GM18520 (cell line): ENCODE results near the gene ISL2.

Source experiments
- ATAC-seq: cut with Tn5 transposase; IDR thresholded peaks from one replicate; pipeline ENCODE4 v1.9.1; 2021; ENCODE audit not compliant: unreplicated experiment

Gene ISL2

DNA sequence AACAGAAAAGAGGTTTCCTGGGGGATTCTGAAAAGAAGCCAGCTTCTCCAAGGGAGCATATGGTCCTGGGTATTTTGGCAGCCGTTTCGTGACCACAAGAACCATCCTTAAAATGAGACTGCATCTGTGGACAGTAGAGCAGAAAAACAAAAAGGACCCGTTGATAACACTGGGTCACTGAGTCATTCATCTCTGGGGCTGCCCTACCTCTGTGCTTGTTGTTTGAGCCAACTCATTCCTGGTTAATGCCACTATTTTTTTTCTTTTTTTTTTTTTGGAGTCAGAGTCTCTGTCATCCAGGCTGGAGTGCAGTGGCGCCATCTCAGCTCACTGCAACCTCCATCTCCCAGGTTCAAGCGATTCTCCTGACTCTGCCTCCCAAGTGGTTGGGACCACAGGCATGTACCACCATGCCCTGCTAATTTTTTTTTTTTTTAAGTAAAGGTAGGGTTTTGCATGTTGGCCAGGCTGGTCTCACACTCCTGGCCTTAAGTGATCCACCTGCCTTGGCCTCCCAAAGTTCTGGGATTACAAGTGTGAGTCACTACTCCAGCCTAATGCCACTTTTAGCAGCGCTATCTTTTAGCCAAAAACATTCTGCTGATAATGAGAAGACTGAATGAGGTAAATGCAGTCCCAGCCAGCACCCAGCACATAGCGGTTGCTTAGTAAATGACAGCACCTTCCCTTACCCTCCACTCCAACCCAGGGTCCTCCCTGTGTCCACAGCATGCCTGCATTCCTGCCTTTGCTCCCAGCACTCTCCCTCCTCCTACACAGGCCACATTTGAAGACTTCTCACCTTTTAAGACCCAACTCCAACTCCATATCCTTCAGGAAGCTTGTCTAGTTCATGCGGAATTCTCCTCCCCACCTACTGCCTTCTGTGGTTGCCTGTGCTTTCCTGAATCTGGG lies 9.1 kb upstream of the ISL2 start:
- ATAC-seq = no peak

DNA sequence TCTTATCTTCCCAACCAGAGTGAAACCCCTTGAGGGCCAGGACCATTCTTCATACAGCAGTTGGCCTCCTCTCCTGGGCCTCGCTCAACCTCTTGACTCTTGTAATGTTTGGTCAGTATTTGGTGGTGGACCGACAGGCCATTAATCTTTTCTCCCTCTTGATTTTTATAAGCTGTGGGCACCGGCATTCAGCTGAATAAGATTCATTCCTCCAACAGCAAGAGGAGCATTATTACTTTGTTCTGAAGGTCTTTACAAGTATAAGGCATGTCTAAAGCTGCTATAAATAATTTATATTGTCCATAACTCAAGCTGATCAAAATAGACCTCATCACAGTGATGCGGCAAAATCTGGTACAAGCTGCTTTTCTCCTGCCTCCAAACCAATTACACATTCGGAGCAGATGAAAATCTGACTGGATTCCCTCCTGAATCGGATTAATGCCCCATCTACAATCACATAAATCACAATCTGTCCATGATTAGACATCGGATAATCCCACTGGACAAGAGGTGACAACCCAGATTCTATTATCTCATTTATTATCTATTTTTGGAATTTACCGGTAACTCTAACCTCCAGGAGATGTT lies 8.4 kb upstream of the ISL2 start:
- ATAC-seq = no peak

DNA sequence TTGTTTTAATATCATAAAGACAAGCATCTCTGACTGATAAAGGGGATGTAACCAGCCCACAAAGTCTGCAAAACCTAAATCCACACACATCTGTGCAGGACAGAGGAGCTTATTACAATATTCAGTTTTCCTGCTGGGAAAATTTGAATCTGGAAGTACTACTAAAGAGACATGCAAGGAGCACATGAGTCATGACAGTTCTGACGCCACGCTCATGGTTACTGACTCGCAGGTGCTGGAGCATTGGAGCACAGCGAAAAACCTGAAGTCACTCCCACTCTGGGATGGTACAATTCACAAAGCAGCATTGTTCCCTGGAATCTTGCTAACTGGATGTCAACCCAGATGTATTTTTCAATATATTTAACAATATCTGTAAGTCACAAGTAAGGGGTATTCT lies 7.6 kb upstream of the ISL2 start:
- no peak for ATAC-seq

- ATAC-seq = no peak
These were observed 6.4 kb upstream of the ISL2 start for GRCh38 chr15:76330080-76330680.

DNA sequence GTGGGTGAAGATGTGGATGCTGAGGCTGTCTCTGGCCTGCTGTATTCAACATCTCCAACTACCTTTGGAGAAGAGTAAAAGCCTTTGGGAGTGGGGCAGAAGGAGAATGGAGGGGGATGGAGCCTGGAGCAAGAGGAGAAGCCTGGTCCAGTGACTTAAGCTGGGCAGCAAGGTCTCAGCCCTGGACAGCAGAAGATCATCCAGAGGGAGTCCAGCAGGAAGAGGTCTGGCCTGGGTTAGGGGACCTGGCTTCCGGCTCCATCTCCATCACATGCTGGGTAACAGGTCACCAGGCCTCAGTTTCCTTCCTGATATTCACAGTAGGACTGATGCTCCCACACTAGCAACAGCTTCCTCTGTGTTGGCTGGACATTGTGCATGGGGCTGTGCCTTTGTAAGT lies 3.8 kb upstream of the ISL2 start:
- no peak for ATAC-seq

DNA sequence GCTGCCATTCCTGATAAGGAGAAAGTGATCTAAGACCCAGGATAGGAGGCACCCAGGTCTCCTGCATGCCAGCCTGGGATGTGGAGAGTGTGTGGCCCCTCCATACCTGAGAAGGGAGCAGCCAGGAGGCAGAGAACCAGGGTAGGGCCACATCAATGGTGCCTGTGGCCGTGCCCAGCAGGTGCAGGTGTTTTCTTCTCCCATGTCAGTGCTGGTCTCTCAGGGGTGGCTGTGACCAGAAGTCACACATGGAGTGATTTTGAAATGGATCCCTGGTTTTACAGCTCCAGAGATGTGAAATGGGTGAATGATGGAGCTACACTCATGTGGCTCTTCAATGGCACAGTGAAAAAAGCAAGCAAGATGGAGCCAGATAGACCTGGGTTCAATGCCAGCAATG lies 3.3 kb upstream of the ISL2 start:
- no peak for ATAC-seq

GRCh38 chr15:76333720-76334437 lies 2.7 kb upstream of the ISL2 start:
- ATAC-seq = no peak

DNA sequence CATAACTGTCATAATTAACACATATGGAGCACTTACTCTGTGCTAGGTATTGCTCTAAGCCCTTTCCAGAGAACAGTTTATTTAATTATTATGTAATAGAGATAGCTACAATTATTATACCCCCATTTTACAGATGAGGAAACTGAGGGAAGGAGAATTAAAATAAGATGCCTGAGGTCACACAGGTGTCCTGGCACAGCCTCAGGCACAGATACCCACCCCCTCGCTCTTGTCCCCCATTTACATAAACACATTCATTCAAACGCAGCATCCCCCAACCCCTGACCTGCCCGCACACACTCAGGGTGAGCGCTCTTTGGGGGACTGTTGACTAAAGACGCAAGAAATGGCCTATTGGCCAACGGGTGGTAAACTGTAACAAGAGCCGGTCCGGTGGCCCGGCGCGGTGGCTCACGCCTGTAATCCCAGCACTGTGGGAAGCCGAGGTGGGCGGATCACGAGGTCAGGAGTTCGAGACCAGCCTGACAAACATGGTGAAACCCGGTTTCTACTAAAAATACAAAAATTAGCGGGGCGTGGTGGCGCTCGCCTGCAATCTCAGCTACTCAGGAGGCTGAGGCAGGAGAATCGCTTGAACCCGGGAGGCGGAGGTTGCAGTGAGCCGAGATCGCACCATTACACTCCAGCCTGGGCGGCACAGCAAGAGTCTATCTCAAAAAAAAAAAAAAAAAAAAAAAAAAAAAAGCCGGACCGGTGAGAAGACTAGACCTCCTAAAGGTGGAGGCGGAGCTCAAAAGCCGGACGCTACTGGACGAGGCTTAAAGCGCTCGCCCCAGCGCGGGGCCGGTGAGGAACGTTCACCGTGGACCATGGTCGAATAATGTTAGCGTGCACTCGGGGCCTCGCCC lies 1.9 kb upstream of the ISL2 start:
- no peak for ATAC-seq

- no peak for ATAC-seq
These were observed 993 bp upstream of the ISL2 start for GRCh38 chr15:76335307-76336253.

- no peak for ATAC-seq
These were observed 604 bp downstream of the ISL2 start for GRCh38 chr15:76337059-76337695.

DNA sequence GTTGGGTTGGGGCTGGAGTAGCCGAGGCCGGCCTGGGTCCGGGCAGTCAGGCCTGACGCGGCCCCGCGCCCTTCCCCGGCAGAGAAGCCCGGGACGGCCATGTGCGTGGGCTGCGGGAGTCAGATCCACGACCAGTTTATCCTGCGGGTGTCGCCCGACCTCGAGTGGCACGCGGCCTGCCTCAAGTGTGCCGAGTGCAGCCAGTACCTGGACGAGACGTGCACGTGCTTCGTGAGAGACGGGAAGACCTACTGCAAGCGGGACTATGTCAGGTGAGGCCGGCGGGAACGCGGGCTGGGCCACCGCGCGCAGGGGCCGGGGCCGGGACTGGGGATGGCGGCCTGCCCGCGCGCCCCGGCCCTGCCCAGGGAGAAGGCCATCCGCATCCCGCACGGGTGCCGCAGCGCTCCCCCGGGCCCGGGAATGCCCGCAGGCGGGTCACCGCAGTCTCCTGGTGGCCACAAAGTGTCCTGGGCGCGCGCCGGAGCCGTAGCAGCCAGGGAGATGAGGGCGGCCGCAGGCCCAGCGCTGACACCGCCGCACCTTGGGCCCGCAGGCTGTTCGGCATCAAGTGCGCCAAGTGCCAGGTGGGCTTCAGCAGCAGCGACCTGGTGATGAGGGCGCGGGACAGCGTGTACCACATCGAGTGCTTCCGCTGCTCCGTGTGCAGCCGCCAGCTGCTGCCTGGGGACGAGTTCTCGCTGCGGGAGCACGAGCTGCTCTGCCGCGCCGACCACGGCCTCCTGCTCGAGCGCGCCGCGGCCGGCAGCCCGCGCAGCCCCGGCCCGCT lies 1.3 kb downstream of the ISL2 start:
- ATAC-seq = no peak

DNA sequence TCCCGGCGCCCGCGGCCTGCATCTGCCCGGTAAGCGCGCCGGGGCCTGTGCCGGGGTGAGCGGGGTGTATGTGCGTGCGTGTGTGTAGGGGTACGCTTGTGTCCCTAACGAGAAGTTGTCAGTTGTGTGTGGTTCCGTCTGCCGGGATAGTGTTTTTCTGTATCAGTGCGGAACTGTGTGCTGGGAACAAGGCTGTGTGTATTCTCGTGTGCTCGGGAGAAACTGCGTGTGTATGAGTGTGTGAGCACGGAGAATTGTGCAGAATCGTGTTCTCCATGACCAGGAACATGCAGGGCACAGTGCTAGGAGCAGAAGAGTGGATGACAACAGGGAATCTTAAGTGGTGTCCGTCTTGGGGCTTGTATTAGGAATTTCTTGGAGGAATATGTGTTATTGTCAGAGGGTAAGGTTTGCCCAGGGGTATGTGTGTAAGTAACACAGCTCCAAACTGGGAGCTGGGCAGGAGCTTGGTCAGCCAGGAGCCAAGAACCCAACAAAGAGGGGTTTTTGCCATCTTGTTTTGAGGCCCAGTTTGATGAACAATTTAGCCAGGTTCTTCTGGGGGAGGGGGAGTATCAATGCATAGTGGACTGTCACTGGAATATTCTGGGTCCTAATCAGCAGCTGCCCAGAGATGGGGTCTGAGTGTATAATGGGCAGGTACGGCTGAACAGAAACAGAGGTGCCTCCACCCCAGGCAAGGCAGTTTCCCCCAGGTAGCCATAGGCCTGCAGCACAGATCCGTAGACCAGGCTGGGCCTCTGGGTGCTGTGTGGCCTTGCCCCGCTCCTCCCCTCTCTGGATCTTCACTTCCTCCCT lies 2.1 kb downstream of the ISL2 start:
- ATAC-seq = no peak

GRCh38 chr15:76339305-76340197 lies 3.0 kb downstream of the ISL2 start:
- no peak for ATAC-seq

DNA sequence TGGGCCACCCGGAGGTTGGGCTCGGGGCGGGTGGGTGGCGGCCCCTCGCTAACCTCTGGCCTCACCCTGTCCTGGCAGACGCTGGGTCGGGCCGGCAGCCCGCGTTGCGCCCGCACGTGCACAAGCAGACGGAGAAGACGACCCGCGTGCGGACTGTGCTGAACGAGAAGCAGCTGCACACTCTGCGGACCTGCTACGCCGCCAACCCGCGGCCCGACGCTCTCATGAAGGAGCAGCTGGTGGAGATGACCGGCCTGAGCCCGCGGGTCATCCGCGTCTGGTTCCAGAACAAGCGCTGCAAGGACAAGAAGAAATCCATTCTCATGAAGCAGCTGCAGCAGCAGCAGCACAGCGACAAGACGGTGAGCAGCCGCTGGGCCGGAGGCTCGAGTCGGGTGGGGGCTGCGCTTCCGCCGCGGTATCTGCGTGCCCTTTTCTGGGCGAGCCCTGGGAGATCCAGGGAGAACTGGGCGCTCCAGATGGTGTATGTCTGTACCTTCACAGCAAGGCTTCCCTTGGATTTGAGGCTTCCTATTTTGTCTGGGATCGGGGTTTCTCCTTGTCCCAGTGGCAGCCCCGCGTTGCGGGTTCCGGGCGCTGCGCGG lies 3.7 kb downstream of the ISL2 start:
- ATAC-seq = no peak

GRCh38 chr15:76340803-76341365 lies 4.3 kb downstream of the ISL2 start:
- no peak for ATAC-seq
